SKM-1 treated with dmso at 0.1 percent for 144 hours (cell line): ENCODE measurements around the gene C22orf23.

Experiments
- DNase-seq: peaks from one replicate; lab custom pipeline; 2025; ENCODE audit not compliant: unreplicated experiment; lab: John Stamatoyannopoulos, UW

C22orf23 gene

DNA sequence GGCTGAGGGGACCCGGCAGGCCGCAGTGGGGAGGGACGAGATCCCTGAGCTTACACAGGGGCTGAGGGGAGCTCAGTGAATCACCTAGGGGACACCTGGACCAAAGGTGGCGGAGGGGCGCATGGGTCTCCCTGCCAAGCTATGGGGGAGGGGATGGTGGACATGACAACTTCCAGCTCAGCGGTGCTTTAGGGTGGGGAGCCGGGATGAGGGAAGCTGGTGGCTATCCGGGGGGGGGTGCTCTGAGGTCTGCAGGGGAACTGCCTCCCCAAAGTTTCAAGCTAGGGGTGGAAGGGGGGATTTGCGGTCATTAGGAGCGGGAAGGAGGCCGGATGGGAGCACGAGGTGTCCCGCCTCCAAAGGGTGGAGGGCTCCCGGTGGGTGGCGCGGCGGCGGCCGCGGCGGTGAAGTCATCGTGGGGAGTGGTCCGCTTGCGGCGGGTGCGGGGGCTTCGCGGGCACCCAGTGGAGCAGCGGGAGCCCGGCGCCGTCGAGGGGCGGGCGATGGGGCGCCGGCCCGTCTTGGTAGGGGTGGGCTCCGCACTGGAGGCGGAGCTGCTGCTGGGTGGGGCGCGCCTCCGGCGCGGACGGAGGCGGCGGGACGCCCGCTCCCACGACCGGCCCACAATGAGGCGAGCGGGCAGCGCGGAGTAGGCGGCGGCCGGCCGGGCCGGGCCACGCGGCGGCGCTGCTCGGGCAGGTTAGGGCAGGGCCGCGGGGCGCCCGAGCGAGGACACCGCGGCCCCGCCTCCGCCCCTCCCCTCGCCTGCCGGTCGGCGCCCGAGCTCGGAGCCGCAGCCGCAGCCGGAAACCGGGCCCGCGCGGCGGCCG is 47.7 kb downstream of the C22orf23 start, which contains the start of gene MICALL1:
MICALL1 (plus strand) TSS at position 764 of the 830 bp plus-strand sequence. CDS start 126 bp downstream, outside the sequence.
- DNase-seq = peak; percentile 50

DNA sequence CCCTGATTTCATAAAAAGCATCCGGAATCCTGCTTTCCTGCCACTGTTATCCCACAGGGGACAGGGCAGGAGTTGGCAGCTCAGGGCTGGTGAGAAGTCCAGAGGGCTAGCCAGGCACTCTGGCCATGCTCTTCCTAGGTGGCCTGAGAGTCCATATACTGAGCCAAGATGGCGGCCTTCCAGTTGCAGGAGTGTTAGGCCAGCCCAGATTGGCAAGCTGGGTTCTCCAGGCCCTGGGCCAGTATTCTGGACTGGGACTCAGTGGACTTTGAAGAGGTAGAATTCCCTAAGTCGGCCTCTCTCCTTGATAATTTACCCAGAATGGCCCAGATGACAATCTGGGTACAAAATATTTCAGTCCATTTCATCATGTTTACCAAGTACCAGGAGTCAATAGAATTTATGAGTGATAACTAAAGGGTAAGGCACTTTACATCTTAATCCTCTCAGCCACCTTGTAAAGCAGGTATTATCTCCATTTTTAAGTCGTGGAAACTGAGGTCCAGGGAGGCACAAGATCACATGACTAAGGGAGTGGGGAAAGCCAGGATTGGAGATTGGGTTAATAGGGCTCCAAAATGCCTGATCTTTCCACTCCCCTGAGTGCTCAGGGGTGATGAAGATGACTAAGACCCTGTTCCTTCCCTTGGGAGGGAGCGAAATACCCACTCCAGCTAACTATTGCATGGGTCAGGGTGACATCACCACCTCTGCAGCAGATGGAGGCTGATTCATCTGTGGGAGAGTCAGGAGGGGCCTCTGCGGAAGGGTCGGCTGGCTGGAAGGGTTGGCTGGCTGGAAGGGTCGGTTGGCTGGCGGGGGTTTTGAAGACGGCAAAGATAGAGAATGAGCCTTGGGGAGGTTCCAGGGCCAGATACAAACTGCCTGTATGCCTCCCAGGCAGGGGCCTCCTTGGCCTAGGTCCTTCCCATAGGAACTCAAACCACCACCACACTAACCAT is 48.5 kb downstream of the C22orf23 start:
- DNase-seq = no peak

GRCh38 chr22:37898441-37899181 is 54.8 kb downstream of the C22orf23 start:
- DNase-seq = no peak

- DNase-seq = no peak
These were observed 55.6 kb downstream of the C22orf23 start for GRCh38 chr22:37897807-37898206.

DNA sequence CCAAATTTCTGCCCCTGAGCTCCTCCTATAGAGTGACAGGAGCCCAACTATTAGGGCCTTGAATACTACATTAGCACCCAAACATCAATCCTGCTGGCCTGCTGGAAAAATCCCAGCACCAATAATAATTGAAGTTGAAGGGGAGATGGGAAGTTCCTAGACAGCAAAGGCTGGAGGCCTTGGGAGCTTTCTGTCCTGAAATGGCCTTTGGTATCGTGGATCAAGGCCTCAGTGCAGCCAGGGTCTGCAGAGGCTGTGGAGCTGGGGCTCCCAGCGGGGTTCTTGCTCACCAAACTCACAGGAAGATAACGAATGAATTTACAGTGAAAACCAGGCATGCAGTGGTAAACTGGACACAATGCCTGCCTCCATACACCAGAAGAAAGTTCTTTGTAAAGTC is 56.5 kb downstream of the C22orf23 start:
- no peak for DNase-seq

DNA sequence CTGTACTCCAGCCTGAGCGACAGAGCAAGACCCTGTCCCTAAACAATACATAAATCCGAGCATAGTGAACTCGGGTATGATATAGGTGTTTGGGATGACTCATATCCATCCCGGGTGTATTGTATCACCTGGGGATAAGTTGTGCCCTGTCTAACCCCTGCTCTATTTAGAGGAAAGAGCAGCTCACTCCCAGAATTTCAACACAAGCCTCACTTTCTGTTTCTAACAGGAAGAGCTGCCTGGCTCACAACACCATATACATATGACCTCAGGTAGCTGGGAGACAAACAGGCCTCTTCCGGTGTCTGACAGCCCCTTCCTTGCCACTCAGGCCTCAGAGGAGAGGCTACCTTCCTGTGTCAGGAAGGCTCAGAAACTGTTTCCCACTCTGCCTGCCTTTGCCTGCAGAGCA is 57.2 kb downstream of the C22orf23 start:
- DNase-seq = peak; percentile 68

GRCh38 chr22:37894939-37895670 is 58.3 kb downstream of the C22orf23 start:
- no peak for DNase-seq

- no peak for DNase-seq
These were observed 59.8 kb downstream of the C22orf23 start for GRCh38 chr22:37893583-37893983.
